Activated CD4-positive, alpha-beta T cell treated with anti-CD3 and anti-CD28 coated beads, Interleukin-2, amount 10 ng/mL, durations not matched to agents 24 days and 14 days (primary cell): ENCODE measurements around the gene IFNA4. TPM values are rescaled to one million over a fixed set of nuclear protein-coding genes. Genes with fewer than 3 reads are reported as not detected.
"Not testable (repeated sequence)": the region's sequence is repeated elsewhere in the genome, so short reads cannot be mapped to it uniquely, and the experiment has no call there.

Source experiments
- DNase-seq: peaks from one replicate; pipeline ENCODE4 v3.0.0; 2022
- H3K27ac Mint-ChIP-seq: one replicate; pipeline ENCODE4 v1.8.0; 2022; ENCODE audit warnings: mild to moderate bottlenecking, mixed read lengths
- H3K27me3 Mint-ChIP-seq: one replicate; pipeline ENCODE4 v1.8.0; 2022; ENCODE audit warnings: mixed read lengths
- H3K36me3 Mint-ChIP-seq: one replicate; pipeline ENCODE4 v1.8.0; 2022; ENCODE audit warnings: low read depth, mild to moderate bottlenecking, mixed read lengths
- H3K4me1 Mint-ChIP-seq: one replicate; pipeline ENCODE4 v1.8.0; 2021; ENCODE audit warnings: mixed read lengths
- H3K4me3 Mint-ChIP-seq: one replicate; pipeline ENCODE4 v1.8.0; 2022; ENCODE audit warnings: mild to moderate bottlenecking, moderate library complexity, mixed read lengths
- H3K9me3 Mint-ChIP-seq: one replicate; pipeline ENCODE4 v1.8.0; 2021; ENCODE audit warnings: mixed read lengths
- intact Hi-C: fragments of 100-400 bp; cut with micrococcal nuclease; formaldehyde crosslinking; loops from one replicate; pipeline ENCODE4 v1.15.1; 2023
- total RNA-seq: library from RNA; stranded (reverse); gene quantifications from 2 replicates; pipeline ENCODE4 v1.2.3, GENCODE V29; 2022

Gene IFNA4
- total RNA-seq, 1 donor from 2014 or later = not detected

GRCh38 chr9:21202105-21202504, 14.7 kb upstream of the IFNA4 start, which contains the start of gene IFNA7:
TSS of gene IFNA7 (minus strand) at chr9:21202205. CDS start at chr9:21202165, 40 bp downstream.
- H3K4me3 Mint-ChIP-seq, DNase-seq, H3K9me3 Mint-ChIP-seq, H3K36me3 Mint-ChIP-seq, H3K4me1 Mint-ChIP-seq, intact Hi-C loops, H3K27ac Mint-ChIP-seq: not testable (repeated sequence)
- peaks cover 40% of the 10 kb centered on the region for H3K27me3 Mint-ChIP-seq

- H3K4me3 Mint-ChIP-seq = peak overlapping the region; percentile 45
- intact Hi-C loops = loop anchor here (1.0 kb wide), 1 partner anchor 594 kb away; no protein-coding TSS in a partner anchor
These were observed 7.7 kb upstream of the IFNA4 start for GRCh38 chr9:21194867-21195776.

DNA sequence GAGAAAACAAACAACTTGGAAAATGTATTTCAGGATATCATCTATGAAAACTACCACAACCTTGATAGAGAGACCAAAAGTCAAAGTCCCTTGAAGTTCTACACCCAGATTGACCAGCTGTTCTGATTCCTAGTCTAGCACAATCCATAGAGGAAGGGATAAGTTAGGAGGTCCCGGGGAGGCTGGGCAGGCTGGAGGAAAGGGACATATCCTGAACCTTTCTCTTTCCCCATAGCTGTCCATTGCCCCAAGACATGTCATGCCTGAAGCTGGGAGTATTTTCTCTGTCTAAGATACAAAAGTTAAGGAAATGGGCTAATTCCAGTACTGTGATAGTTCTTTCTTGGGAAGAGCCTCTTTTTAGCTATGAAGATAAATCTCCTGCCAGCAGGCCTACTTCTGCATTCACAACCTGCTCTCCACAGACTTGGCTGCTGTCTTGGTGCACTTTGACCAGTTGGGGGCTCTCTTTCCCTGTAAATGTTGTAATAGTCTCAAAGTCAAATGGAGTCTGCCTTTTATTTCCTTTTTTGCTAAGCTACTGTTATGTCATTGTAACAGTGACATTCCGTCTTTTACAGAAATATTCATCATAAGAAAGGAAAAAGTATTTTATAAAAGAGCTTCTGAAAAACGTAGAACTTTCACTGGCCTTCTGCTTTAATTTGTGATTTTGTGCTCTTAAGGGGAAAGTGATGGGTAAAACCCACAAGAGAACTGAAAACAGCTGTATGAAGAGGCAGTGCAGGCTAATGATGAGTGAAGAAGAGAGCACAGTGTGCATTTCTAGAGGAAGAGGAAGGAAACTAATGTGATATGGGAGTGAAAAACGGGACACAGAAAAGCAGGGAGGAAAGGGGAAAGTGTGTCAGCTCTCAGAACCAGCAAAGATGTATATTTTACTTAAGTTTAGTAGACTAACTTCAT, 4.3 kb downstream of the IFNA4 start:
- intact Hi-C loops, H3K4me1 Mint-ChIP-seq, H3K4me3 Mint-ChIP-seq, H3K9me3 Mint-ChIP-seq, H3K27ac Mint-ChIP-seq, H3K36me3 Mint-ChIP-seq: not testable (repeated sequence)
- peak; percentile 77 for DNase-seq
- H3K27me3 Mint-ChIP-seq = peaks cover 19% of the 10 kb centered on the region

More at GRCh38 chr9:21194867-21195776, 7.7 kb upstream of the IFNA4 start:
- not testable (repeated sequence) for H3K9me3 Mint-ChIP-seq, H3K36me3 Mint-ChIP-seq, H3K27ac Mint-ChIP-seq, H3K4me1 Mint-ChIP-seq
- DNase-seq = peak; percentile 84
- peaks cover 14% of the 10 kb centered on the region for H3K27me3 Mint-ChIP-seq

GRCh38 chr9:21174671-21175070, 12.7 kb downstream of the IFNA4 start:
- Mint-ChIP-seq H3K9me3 (no peaks in the 10 kb centered on the region), H3K36me3 (no peaks in the 10 kb centered on the region), H3K27me3 (peaks cover 46% of the 10 kb centered on the region), H3K4me3 (no peak overlapping the region), H3K27ac (no peak overlapping the region), H3K4me1 (no peaks in the 10 kb centered on the region)
- DNase-seq = peak; percentile 45
- intact Hi-C loops = no loop called here

DNA sequence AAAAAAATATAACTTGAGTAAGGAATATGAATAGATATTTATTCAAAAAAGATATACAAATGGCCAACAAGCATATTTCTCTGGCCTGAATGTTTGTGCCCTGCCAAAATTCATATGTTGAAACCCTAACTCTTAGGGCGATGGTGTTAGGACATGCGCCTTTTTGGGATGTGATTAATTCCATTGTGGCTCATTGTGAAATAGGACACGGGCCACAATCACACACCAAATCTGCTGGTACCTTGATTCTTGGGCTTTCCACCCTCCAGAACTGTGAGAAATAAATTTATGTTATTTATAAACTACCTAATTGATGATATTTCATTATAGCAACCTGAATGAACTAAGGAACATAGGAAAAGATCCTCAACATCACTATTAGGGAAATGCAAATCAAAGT, 15.2 kb downstream of the IFNA4 start:
- no peak for DNase-seq
- Mint-ChIP-seq H3K27ac (no peak overlapping the region), H3K4me1 (no peaks in the 10 kb centered on the region), H3K36me3 (no peaks in the 10 kb centered on the region), H3K9me3 (no peaks in the 10 kb centered on the region), H3K27me3 (peaks cover 46% of the 10 kb centered on the region), H3K4me3 (no peak overlapping the region)
- intact Hi-C loops = no loop called here

DNA sequence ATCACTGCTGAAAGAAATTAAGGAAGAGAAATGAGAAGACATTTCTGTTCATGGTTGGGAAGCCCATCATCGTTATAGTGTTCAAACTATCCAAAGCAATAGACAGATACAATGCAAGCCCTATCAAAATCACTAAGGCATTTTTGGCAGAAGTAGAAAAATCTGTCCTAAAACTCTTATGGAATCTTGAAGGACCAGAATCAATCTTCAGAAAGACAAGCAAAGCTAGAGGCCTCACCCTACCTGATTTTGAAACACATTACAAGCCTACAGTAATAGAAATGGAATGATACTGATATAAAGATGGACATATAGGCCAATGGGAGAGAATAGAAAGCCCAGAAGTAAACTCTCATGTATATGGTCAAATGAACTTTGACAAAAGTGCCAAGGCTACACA, 16.0 kb downstream of the IFNA4 start:
- intact Hi-C loops = no loop called here
- DNase-seq = no peak
- Mint-ChIP-seq H3K4me3 (no peak overlapping the region), H3K36me3 (no peaks in the 10 kb centered on the region), H3K27ac (no peak overlapping the region), H3K27me3 (peaks cover 46% of the 10 kb centered on the region), H3K4me1 (no peaks in the 10 kb centered on the region), H3K9me3 (no peaks in the 10 kb centered on the region)

GRCh38 chr9:21166560-21166959, 20.8 kb downstream of the IFNA4 start, which contains the start of gene IFNA21:
TSS of gene IFNA21 (minus strand) at chr9:21166660. CDS start at chr9:21166612, 48 bp downstream.
- H3K9me3 Mint-ChIP-seq, H3K27ac Mint-ChIP-seq, H3K4me3 Mint-ChIP-seq, H3K36me3 Mint-ChIP-seq, intact Hi-C loops, DNase-seq: not testable (repeated sequence)
- peaks cover 13% of the 10 kb centered on the region for H3K4me1 Mint-ChIP-seq
- peaks cover 34% of the 10 kb centered on the region for H3K27me3 Mint-ChIP-seq

DNA sequence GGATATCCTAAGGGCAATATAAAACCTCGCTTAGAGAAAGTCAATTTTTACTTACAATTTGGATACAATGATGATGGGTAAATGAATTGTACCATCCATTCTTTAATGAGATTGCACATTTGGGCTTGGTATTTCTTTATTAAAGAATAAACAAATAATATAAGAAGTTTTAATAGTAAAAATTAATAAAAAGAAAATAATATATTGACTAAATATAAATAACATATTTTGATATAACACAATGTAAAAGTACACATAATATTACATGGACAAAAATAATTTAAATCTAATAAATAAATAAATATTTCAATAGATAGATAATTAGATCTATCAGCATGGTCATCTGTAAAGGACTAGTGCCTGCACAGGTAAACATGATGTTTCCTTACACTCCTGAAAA, 21.9 kb downstream of the IFNA4 start:
- H3K27me3 Mint-ChIP-seq = peaks cover 25% of the 10 kb centered on the region
- H3K36me3 Mint-ChIP-seq = peaks cover 5% of the 10 kb centered on the region
- intact Hi-C loops = no loop called here
- H3K4me3 Mint-ChIP-seq = no peak overlapping the region
- no peak for DNase-seq
- peaks cover 22% of the 10 kb centered on the region for H3K4me1 Mint-ChIP-seq
- H3K9me3 Mint-ChIP-seq = peaks cover 9% of the 10 kb centered on the region
- H3K27ac Mint-ChIP-seq = no peak overlapping the region

DNA sequence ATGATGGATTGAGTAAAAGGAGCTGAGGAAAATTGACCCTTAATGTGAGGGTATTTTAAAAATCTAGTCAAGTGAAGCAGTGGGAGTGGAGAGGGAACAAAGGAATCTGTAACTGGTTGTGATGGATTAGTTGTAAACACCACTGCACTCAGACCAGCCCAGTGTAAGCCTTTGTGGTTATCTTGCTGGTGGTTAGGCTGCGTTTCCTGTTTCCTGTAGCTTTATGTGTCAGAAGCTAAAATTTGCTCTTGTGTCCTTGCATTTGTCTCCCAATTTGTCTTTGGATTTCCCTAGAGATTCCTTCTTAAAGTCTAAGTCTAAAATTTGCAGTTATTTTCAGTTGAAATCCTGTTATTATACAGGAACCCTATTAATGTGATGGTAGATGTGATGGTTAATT, 27.2 kb downstream of the IFNA4 start:
- Mint-ChIP-seq H3K9me3 (peaks cover 12% of the 10 kb centered on the region), H3K4me3 (peak overlapping the region; percentile 72), H3K27ac (no peak overlapping the region), H3K36me3 (peaks cover 6% of the 10 kb centered on the region), H3K4me1 (peaks cover 41% of the 10 kb centered on the region), H3K27me3 (peaks cover 1% of the 10 kb centered on the region)
- intact Hi-C loops = no loop called here
- peak; percentile 82 for DNase-seq

- DNase-seq = no peak
- intact Hi-C loops = no loop called here
- H3K4me3 Mint-ChIP-seq = no peak overlapping the region
- peaks cover 2% of the 10 kb centered on the region for H3K36me3 Mint-ChIP-seq
- H3K9me3 Mint-ChIP-seq = peaks cover 3% of the 10 kb centered on the region
- H3K27ac Mint-ChIP-seq = no peak overlapping the region
- peaks cover 13% of the 10 kb centered on the region for H3K27me3 Mint-ChIP-seq
- peaks cover 25% of the 10 kb centered on the region for H3K4me1 Mint-ChIP-seq
These were observed 31.9 kb downstream of the IFNA4 start for GRCh38 chr9:21155501-21155900.

- H3K9me3 Mint-ChIP-seq = peaks cover 8% of the 10 kb centered on the region
- peaks cover 2% of the 10 kb centered on the region for H3K36me3 Mint-ChIP-seq
- intact Hi-C loops = no loop called here
- peak overlapping the region; percentile 8 for H3K27ac Mint-ChIP-seq
- H3K27me3 Mint-ChIP-seq = peaks cover 20% of the 10 kb centered on the region
- DNase-seq = peak; percentile 74
- no peak overlapping the region for H3K4me3 Mint-ChIP-seq
- peaks cover 16% of the 10 kb centered on the region for H3K4me1 Mint-ChIP-seq
These were observed 33.3 kb downstream of the IFNA4 start for GRCh38 chr9:21154018-21154608.

GRCh38 chr9:21153336-21154017, 33.9 kb downstream of the IFNA4 start:
- peaks cover 13% of the 10 kb centered on the region for H3K4me1 Mint-ChIP-seq
- no peak overlapping the region for H3K4me3 Mint-ChIP-seq
- intact Hi-C loops = no loop called here
- peaks cover under 1% of the 10 kb centered on the region for H3K36me3 Mint-ChIP-seq
- H3K9me3 Mint-ChIP-seq = peaks cover 7% of the 10 kb centered on the region
- H3K27me3 Mint-ChIP-seq = peaks cover 20% of the 10 kb centered on the region
- no peak for DNase-seq
- no peak overlapping the region for H3K27ac Mint-ChIP-seq

DNA sequence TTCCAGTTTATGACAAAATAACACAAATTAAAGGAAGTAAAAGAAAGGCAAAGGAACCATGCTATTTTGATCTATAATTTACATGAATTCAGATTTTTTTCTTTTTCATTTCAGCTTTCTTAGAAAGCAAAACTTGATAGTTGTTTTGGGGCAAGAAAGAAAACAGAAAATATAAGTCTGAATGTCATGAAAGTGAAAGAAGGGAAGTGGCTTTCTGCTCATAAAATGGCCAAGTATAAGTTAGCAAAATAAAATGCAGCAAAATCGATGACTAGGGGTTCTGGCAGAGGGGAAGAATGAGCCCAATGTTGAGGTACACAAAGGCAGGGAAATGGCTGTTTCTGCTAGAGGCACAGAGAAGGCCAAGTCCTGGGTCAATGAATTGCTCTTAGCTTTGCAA, 42.8 kb downstream of the IFNA4 start:
- Mint-ChIP-seq H3K4me1 (peaks cover 25% of the 10 kb centered on the region), H3K9me3 (peaks cover 32% of the 10 kb centered on the region), H3K36me3 (peaks cover 14% of the 10 kb centered on the region), H3K4me3 (peak overlapping the region; percentile 59), H3K27ac (peak overlapping the region; percentile 72), H3K27me3 (peaks cover 4% of the 10 kb centered on the region)
- intact Hi-C loops = no loop called here
- DNase-seq = peak; percentile 69
